Measurements from ENCODE around the gene PATZ1.

GRCh38 chr22:31394326-31394725 is 48.2 kb upstream of the PATZ1 start:
- TF ChIP-seq CTCF (IDR thresholded peaks at IDR 0.05) = no peak
- TF ChIP-seq ZFX (IDR thresholded peaks at IDR 0.05; ENCODE audit: borderline replicate concordance) = no peak

Data from 22Rv1 (cell line).